H1 (cell line): ENCODE measurements around the gene ATG7.

Source experiments
- CTCF ChIP-seq, 3 experiments: IDR thresholded peaks; 1 replicate in 2 of 3; 2 replicates in 1 of 3; pipeline versions ENCODE4 v1.5.1 to v1.6.1; 2011; ENCODE audit warnings: low read length in 3 of 3, mild to moderate bottlenecking in 3 of 3, inconsistent platforms in 2 of 3, low read depth in 1 of 3, moderate library complexity in 1 of 3; ENCODE audit not compliant: insufficient read depth in 1 of 3; ENCODE audit errors: control extremely low read depth in 1 of 3
- EZH2 ChIP-seq: fragments of 200-600 bp; sonication (generic); IDR thresholded peaks from 2 replicates; pipeline ENCODE4 v1.7.1; 2012; ENCODE audit warnings: low read depth, mild to moderate bottlenecking, moderate library complexity, low read length, inconsistent platforms; ENCODE audit not compliant: severe bottlenecking
- JUND ChIP-seq: IDR thresholded peaks from 2 replicates; pipeline ENCODE4 v1.6.1; 2011; ENCODE audit warnings: mild to moderate bottlenecking, improper control_type of control experiment, low read length
- POLR2A ChIP-seq, 2 experiments: IDR thresholded peaks; 1 replicate in 1 of 2; 2 replicates in 1 of 2; pipeline ENCODE4 v1.6.1; 2011; ENCODE audit warnings: low read depth in 2 of 2, low read length in 2 of 2, mild to moderate bottlenecking in 2 of 2; ENCODE audit errors: control extremely low read depth in 1 of 2
- RFX5 ChIP-seq: IDR thresholded peaks from 2 replicates; pipeline ENCODE4 v1.6.1; 2011; ENCODE audit warnings: low read depth, low read length, improper control_type of control experiment, borderline replicate concordance
- SP1 ChIP-seq: IDR thresholded peaks from 2 replicates; pipeline ENCODE4 v1.6.1; 2011; ENCODE audit warnings: low read depth, low read length

- no peak for TF ChIP-seq POLR2A (IDR thresholded peaks at IDR 0.05; ENCODE audit: control extremely low read depth in 1 of 2, low read depth in 2 of 2, low read length in 2 of 2)
- TF ChIP-seq EZH2, result no peak
- no peak for TF ChIP-seq RFX5
- TF ChIP-seq CTCF (IDR thresholded peaks at IDR 0.05; ENCODE audit: control extremely low read depth in 1 of 3, insufficient read depth in 1 of 3, low read depth in 1 of 3, low read length in 3 of 3), result no peak
- TF ChIP-seq JUND, result no peak
- TF ChIP-seq SP1, result no peak
These were observed 129.2 kb downstream of the ATG7 start for GRCh38 chr3:11401434-11401833.
